Prostate gland (tissue), 2 donors: ENCODE results near the gene GET3. TPM values are rescaled to one million over a fixed set of nuclear protein-coding genes. Genes with fewer than 3 reads are reported as not detected.

Source experiments
- DNase-seq: peaks from one replicate; pipeline ENCODE4 v3.0.0-alpha.2; 2019; ENCODE audit warnings: low spot score
- H3K27ac ChIP-seq, 2 donors: fragments of 200-600 bp; sonication (generic); 2 replicates each; pipeline ENCODE4 v1.5.1; 2017 to 2019
- H3K27me3 ChIP-seq: fragments of 200-600 bp; sonication (generic); replicated peaks from 2 replicates; pipeline ENCODE4 v1.5.1; 2019; ENCODE audit not compliant: insufficient read depth
- H3K36me3 ChIP-seq, 2 donors: fragments of 200-600 bp; sonication (generic); 1 replicate in 1 of 2; 2 replicates in 1 of 2; pipeline versions ENCODE4 v1.5.1 to v1.8.1; 2017 to 2019
- H3K4me1 ChIP-seq: fragments of 200-600 bp; sonication (generic); replicated peaks from 2 replicates; pipeline ENCODE4 v1.5.1; 2019
- H3K4me3 ChIP-seq, 2 donors: fragments of 200-600 bp; sonication (generic); 2 replicates each; pipeline ENCODE4 v1.5.1; 2017 to 2019
- H3K9me3 ChIP-seq: fragments of 200-600 bp; sonication (generic); 2 replicates; pipeline ENCODE4 v1.5.1; 2017
- POLR2A ChIP-seq: fragments of 450-650 bp; IDR thresholded peaks from one replicate; pipeline ENCODE4 v1.6.1; 2016; ENCODE audit warnings: antibody characterized with exemption, mild to moderate bottlenecking
- POLR2AphosphoS5 ChIP-seq: sonication (generic); formaldehyde crosslinking; IDR thresholded peaks from one replicate; pipeline ENCODE4 v1.6.1; 2017; ENCODE audit warnings: antibody characterized with exemption
- WGBS: methylation state at CpG from one replicate; pipeline ENCODE4 v1.1.5; 2018; 5-methylcytosine and 5-hydroxymethylcytosine counted together
- intact Hi-C: fragments of 100-400 bp; cut with DNase I; formaldehyde crosslinking; loops from one replicate; pipeline ENCODE4 v1.14.2; 2022
- total RNA-seq, 2 donors: library from RNA; depleted of rRNA; stranded (reverse); fragments of >200 nt; gene quantifications; one replicate each; pipeline ENCODE4 v1.1.0, GENCODE V29; 2016
- TF ChIP-seq, protein P1 (sequence below), 4 experiments: fragments of 200-600 bp in 2 of 4; fragments of 450-650 bp in 2 of 4; sonication (generic) in 2 of 4; IDR thresholded peaks; 1 replicate in 3 of 4; 2 replicates in 1 of 4; pipeline ENCODE4 v1.5.1; 2016 to 2019; ENCODE audit warnings: antibody characterized with exemption in 4 of 4, mild to moderate bottlenecking in 2 of 4, moderate library complexity in 2 of 4

GET3 gene
- total RNA-seq, 2 donors from 2014 or later = 65.4 to 82.1 TPM

GRCh38 chr19:12782174-12782423 is 44.8 kb downstream of the GET3 start:
- TF ChIP-seq POLR2AphosphoS5 = peak; percentile 49
- TF ChIP-seq, protein P1, sequence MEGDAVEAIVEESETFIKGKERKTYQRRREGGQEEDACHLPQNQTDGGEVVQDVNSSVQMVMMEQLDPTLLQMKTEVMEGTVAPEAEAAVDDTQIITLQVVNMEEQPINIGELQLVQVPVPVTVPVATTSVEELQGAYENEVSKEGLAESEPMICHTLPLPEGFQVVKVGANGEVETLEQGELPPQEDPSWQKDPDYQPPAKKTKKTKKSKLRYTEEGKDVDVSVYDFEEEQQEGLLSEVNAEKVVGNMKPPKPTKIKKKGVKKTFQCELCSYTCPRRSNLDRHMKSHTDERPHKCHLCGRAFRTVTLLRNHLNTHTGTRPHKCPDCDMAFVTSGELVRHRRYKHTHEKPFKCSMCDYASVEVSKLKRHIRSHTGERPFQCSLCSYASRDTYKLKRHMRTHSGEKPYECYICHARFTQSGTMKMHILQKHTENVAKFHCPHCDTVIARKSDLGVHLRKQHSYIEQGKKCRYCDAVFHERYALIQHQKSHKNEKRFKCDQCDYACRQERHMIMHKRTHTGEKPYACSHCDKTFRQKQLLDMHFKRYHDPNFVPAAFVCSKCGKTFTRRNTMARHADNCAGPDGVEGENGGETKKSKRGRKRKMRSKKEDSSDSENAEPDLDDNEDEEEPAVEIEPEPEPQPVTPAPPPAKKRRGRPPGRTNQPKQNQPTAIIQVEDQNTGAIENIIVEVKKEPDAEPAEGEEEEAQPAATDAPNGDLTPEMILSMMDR (IDR thresholded peaks at IDR 0.05) = no peak
- H3K36me3 ChIP-seq = no peaks in the 10 kb centered on the region
- no peaks in the 10 kb centered on the region for H3K27me3 ChIP-seq
- DNase-seq = peak; percentile 44
- H3K4me3 ChIP-seq = peak overlapping the region; percentile 33 to 47
- no peaks in the 10 kb centered on the region for H3K9me3 ChIP-seq
- intact Hi-C loops = no loop called here
- H3K4me1 ChIP-seq = peaks cover 41% of the 10 kb centered on the region
- H3K27ac ChIP-seq = peak overlapping the region; percentile 100
- 0% methylated on average over 12 of the region's 12 CpGs for WGBS

GRCh38 chr19:12782424-12783290 is 45.4 kb downstream of the GET3 start:
- WGBS = under 1% methylated on average over 76 of the region's 88 CpGs

DNA sequence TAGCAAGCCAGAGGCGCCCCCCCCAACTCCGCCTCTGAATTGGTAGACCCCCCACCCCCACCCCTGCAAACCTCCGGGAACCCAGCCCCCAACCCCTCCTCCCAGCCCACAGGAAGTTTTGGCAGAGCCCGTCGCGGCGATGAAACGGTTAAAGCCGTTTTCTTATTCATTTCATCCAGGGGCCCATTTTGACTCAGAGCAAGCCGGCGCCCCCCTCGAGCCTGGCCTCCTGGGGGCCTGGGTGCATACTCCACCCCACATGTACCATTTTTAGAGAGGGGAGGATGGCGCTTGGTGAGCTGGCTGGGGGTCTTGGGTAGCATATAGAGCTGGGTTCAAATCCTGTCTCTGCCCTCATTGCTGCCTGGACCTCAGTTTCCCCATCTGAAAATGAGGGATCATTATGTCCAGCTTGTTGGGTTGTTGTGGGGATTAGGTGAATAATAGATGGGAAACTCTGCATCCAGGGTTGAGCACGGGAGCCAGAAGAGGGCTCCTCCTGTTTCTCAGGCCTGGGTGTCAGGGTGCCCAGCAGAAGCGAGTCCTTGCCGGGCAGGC is 46.1 kb downstream of the GET3 start:
- 9% methylated on average over 16 of the region's 16 CpGs for WGBS
- H3K4me3 ChIP-seq = peak overlapping the region in 1 of 2 donors; percentile 47

More at GRCh38 chr19:12782424-12783290, 45.4 kb downstream of the GET3 start:
- no peaks in the 10 kb centered on the region for H3K9me3 ChIP-seq
- H3K4me1 ChIP-seq = peaks cover 45% of the 10 kb centered on the region
- peak overlapping the region; percentile 100 for H3K27ac ChIP-seq
- TF ChIP-seq POLR2AphosphoS5 (peak; percentile 36), POLR2A (peak; percentile 46)
- TF ChIP-seq, protein P1 (IDR thresholded peaks at IDR 0.05) = peak in 1 of 4 experiments; percentile 31
- no peaks in the 10 kb centered on the region for H3K36me3 ChIP-seq
- H3K4me3 ChIP-seq = peak overlapping the region; percentile 33 to 47
- no peaks in the 10 kb centered on the region for H3K27me3 ChIP-seq
- DNase-seq = peak; percentile 67
- intact Hi-C loops = no loop called here

DNA sequence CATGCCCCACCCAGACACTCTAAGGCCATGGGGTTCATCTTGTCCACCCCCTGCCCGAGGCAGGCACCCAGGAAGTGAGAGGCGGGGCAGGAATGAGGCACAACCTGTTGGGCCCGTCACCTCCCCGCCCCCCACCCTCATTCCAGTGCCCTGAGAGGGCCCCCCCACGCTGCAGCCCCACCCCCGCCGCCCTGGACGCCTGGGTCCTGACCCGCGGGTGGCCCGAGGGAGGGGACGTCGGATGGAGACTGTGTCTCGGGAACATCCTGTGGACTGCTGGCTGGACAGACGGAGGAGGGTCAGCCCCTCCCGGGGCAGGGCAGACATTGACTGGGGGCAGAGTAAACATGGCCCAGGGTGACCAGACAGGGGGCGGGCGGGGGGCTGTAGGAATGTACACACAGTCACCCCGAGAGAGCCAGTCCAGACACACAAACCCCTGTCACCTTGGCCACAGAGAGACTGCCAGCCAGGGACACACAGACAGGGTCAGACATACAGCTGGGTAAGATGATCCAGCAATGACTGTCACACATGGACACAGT is 46.6 kb downstream of the GET3 start:
- Histone ChIP-seq H3K27me3 (no peaks in the 10 kb centered on the region), H3K4me1 (peaks cover 57% of the 10 kb centered on the region), H3K36me3 (no peaks in the 10 kb centered on the region), H3K27ac (peak overlapping the region; percentile 100), H3K9me3 (no peaks in the 10 kb centered on the region), H3K4me3 (no peak overlapping the region)
- intact Hi-C loops = no loop called here
- TF ChIP-seq, protein P1 (IDR thresholded peaks at IDR 0.05) = no peak
- TF ChIP-seq POLR2AphosphoS5 = peak; percentile 38
- 14% methylated on average over 18 of the region's 19 CpGs for WGBS
- peak; percentile 43 for DNase-seq

More for the DNA sequence above, 46.1 kb downstream of the GET3 start:
- Histone ChIP-seq H3K36me3 (no peaks in the 10 kb centered on the region), H3K27ac (peak overlapping the region; percentile 100), H3K4me1 (peaks cover 52% of the 10 kb centered on the region), H3K9me3 (no peaks in the 10 kb centered on the region), H3K27me3 (no peaks in the 10 kb centered on the region)
- no peak for DNase-seq
- TF ChIP-seq POLR2A (no peak), POLR2AphosphoS5 (no peak)
- TF ChIP-seq, protein P1 (IDR thresholded peaks at IDR 0.05) = no peak
- intact Hi-C loops = no loop called here
